NT2/D1 (cell line): Measurements from ENCODE around the gene LPIN3.

ENCODE experiments used
- YY1 ChIP-seq: IDR thresholded peaks from 2 replicates; pipeline ENCODE4 v1.6.1; 2011; ENCODE audit not compliant: insufficient read length, insufficient read depth
- ZNF274 ChIP-seq: IDR thresholded peaks from 2 replicates; pipeline ENCODE4 v1.6.1; 2011; ENCODE audit warnings: mild to moderate bottlenecking, low read depth, low read length

DNA sequence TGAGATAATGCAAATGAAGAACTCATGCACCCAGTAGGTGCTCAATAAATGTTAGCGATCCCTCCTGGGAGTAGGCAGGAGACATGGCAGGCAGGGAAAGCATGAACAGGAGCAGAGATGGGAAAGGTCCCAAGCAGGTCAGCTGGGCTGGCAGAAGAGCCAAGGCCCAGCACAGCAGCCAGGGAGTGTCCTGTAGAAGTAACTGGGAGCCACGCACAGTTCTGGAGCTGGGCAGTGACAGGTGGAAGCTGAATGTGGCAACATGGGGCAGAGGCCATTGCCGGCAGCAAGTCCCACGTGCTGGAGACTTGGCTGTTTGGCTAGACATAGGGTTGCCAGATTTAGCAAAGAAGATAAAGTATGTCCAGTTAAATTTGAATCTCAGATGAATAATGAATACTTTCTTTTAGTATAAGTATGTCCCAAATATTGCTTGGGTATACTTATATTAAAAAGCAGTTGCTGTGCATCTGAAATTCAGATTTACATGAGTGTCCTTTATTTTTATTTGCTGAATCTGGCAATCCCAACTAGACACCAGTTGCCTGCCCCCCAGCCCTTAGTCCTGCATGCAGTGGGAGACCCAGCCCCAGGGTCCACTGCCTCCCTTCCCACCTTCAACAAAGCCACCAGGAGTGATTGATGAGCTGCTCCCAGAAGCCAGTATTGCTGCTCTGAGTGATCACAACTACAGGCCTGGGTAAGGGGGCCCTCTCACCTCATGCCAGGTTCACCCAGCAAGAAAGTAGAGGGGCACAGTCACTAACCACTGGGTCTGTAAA lies 3.7 kb upstream of the LPIN3 start:
- TF ChIP-seq ZNF274: no peak
- TF ChIP-seq YY1: no peak
